Stimulated activated CD4-positive, alpha-beta T cell treated with anti-CD3 and anti-CD28 coated beads, TNF-alpha, amount 100 ng/mL, for 1 hour (primary cell): ENCODE results near the gene CD37.
A peak's percentile ranks its signal among the peaks of the same experiment; 100 is the strongest.

ENCODE experiments used
- DNase-seq, 3 donors: peaks; one replicate each; pipeline ENCODE4 v3.0.0-alpha.2; 2020; ENCODE audit warnings: low read depth in 3 of 3, low spot score in 1 of 3

Gene CD37

DNA sequence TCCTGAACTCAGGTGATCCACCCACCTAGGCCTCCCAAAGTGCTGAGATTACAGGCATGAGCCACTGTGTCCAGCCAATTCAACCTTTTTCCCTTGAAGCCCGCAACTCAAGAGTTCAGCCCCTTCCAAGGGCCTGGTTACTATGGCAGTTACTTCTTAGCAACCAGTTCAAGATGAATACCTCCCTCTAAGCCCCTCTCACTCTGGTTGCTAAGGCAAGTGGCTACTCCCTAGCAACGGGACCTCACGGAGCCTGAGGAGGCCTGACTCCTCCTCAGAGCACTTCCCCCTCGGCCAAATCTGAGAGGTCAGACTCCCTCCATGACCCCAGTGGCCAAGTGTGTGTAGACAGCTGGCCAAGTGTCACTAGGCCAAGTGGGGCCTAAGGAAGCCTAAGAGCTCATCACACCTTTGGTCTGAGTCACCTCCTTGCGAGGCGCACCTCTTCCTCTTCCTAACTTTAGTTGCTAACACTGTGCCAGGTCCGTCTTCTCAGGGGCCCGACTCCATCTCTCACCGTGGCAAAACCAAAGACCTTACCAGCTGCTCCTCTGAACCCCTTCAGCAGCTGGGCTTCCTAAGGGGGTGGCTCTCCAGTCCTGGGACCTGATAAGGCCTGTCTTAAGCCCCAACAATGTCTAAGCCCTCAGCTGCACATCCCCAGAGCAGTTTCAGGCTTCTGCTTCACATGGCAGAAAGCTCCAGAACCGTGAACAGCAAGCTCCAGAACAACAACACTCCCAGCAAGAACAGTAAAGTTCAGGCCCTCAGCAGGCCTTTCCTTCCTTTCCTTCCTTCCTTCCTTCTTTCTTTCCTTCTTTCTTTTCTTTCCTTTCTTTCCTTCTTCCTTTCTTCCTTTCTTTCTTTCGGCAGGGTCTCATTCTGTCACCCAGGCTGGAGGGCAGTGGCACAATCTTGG lies 9.6 kb downstream of the CD37 start:
- no peak for DNase-seq

GRCh38 chr19:49347191-49347590 lies 12.0 kb downstream of the CD37 start:
- no peak for DNase-seq

DNA sequence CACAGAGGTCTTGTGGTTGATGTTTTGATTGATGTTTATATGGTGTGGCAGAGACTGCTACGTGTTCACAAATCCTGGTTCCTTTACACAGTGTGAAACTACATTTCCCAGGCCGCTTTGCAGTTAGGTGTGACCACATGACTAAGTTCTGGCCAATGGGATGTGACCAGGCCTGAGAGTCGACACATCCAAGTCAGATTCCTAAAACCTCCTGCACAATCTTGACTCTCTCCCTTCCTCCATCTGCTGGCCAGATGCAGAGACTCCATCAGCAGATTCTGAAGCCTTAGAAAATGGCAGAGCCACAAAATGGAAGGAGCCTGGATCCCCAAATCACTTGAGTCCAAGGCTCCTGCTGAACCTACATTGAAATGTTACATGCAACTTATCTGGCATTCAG lies 12.6 kb downstream of the CD37 start:
- DNase-seq: no peak

- no peak for DNase-seq
These were observed 13.3 kb downstream of the CD37 start for GRCh38 chr19:49348305-49349189.

DNA sequence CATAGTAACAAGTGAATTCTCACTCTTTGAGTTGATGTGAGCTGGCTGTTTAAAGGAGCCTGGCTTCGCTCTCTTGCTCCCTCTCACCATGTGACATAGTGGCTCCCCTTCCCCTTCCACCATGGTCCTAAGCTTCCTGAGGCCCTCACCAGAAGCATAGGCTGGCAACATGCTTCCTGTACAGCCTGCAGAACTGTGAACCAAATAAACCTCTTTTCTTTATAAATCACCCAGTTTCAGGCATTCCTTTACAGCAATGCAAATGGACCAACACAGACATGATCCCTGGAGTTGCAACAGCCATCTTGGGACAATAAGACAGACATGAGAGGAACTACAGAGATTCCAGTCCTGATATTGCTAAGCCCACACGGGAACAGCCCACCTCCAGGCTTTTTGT lies 14.4 kb downstream of the CD37 start:
- DNase-seq: no peak

DNA sequence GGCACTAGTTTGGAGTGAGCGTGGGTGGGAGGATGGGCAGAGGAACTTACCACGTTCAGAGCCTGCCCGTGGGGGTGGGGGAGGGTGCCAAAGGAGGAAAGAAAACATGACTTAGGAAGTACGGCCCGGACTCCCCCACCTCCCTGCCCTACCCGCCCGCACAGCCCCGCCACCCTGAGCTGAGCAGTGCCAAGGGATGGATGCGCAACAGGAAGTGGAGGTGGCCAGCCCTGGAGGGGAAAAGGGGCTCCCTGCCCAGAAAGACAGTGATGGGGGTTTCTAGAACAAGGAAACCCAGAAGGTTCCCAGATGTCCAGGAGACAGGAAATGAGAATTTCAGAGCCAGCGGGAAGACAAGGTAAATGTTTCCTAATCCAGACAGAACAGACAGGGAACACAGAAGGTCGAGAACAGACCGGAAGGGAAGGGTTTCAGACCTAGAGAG lies 20.7 kb downstream of the CD37 start:
- DNase-seq: no peak

DNA sequence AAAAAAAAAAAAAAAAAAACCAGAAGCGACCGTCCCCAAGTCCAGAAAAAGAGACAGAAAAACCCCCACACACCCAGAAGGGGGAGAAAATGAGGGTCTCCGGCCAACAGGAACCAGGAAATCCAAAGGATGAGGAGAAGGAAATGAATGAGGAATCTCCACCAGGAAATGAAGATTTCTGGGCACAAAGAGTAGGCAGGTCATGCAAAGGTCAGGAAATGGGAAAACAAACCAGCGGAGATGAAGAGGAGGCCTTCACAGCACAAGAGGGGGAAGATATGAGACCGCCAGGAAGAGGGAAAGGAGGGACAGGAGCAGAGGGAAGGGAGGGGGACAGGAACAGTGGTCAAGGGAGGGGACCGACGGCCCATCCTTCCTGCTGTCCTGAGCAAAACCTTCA lies 21.2 kb downstream of the CD37 start:
- DNase-seq: no peak

DNA sequence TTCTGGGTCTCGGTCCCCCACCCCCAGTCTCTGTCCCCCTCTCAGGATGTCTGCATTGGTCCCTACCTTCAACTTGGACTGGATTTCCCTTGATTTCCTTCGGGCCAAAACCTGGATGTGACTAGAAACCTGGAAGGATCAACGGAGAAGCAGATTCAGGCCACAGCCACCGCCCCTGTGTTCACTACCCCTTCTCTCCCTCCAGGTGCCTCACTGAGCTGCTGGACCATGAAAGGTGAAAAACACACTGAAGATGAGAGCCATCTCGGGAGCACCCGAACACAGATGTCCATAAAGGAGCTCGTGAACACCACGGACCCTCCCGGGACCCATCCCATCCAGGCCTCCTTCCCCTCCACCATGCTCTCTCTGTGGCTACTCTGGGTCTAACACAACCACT lies 22.0 kb downstream of the CD37 start:
- no peak for DNase-seq

DNA sequence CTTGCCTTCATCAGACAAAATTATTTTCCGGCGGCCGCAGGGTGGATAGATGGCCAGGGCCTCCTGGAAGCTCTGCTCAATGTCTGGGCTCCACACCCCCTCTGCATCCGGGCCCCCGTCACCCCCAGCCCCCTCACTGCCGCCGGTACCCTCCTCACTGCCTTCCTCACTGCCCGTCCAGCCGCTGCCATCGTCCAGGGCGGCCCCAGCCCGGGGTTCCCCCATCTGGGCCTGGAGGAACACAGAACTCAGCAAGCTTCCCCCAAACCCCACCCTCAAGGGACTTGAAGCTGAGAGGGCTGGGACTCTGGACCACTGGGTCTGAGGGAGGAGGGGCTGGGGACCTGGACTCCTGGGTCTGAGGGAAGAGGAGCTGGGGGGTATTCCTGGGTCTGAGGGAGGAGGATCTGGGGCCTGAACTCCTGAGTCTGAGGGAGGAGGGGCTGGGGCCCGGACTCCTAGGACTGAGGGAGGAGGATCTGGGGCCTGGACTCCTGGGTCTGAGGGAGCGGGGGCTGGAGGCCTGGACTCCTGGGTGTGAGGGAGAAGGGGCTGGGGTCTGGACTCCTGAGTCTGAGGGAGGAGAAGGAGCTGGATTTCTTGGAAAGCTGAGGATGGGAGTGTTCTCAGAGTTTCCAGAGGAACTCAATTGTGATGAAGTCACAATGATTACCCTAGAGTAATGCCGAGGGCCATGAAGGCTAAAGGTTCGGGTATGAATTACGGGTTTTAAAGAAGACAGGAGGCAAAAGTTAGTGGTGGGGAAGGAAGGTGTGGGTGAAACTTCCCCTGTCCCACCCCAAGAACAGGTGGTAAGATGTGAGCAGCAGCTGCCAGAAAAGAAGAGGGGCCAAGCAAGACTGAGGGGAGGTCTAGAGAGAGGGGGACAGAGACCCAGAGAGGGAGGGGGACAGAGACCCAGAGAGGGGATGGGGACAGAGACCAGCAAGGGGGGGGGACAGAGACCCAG lies 24.9 kb downstream of the CD37 start:
- DNase-seq: no peak

DNA sequence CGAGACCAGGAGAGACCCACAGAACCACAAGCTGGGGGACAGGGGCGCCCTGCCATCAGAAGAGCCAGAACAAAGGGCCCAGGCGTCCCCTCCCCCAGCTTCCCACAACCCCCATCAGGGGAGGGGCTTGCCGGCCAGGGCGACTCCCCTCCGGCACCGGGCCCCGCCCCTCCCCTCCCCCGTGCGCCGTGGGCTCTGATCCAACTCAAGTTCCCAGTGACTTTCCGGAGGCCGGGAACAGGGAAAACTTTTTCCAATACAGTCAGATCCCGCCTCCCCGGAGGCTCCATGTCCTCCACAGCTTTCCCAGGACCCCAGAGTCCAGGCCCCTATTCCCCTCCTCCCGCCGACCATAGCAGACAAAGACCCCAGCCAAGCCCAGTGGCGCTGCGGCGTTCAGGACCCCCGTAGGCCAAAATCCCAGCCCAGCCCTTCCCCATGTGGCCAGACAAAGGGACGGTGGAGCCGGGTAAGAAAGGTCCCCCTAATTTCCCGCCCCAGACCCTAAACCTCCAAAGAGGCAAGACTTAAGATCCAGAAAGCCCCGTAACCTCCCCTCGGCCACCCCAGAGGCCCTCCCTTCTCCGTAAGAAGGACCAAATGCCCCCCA lies 26.3 kb downstream of the CD37 start:
- DNase-seq: no peak

GRCh38 chr19:49362048-49362928 lies 27.1 kb downstream of the CD37 start, which contains the start of gene TEAD2:
Gene TEAD2, minus strand, starts transcription at chr19:49362416. Its CDS starts 2,341 bp downstream, at chr19:49360075.
- no peak for DNase-seq

DNA sequence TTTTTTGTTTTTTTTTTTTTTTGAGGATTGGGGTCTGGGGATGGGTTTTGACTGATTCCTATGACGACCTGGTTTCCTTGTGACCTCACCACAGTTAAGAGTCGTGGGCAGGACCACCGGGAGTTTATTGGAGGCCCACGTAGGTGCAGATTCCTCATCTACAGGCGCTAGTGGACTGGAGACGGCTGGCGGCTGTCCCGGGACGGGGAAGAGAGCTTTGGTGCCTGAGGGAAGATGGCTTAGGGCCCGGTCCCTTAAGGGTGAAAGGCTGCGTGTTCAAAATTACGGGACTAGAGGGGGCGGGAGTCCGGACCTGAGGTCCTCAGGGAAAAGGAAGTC lies 27.7 kb downstream of the CD37 start:
- no peak for DNase-seq

GRCh38 chr19:49363268-49364082 lies 28.3 kb downstream of the CD37 start, which contains the start of gene DKKL1:
Gene DKKL1, plus strand, starts transcription at chr19:49363877. Its CDS starts 122 bp downstream, at chr19:49363999.
- DNase-seq: peak in 2 of 3 donors; percentile 35 to 44

GRCh38 chr19:49364083-49364737 lies 29.0 kb downstream of the CD37 start:
- no peak for DNase-seq

DNA sequence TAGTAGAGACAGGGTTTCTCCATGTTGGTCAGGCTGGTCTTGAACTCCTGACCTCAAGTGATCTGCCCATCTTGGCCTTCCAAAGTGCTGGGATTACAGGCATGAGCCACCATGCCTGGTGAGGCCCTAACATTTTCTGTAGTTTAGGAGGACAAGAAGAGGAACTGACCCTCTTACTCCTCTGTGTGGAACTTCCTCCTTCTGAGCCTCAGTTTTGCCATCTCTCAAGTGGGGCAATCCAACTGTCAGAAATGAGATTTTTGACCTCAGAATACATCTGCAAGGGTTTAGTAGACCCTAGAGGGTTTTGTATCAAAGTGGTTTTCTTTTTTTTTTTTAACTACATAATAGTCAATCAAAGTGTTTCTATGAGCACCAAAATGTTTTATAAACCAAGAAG lies 30.9 kb downstream of the CD37 start:
- DNase-seq: no peak

- no peak for DNase-seq
These were observed 33.6 kb downstream of the CD37 start for GRCh38 chr19:49368711-49369358.

DNA sequence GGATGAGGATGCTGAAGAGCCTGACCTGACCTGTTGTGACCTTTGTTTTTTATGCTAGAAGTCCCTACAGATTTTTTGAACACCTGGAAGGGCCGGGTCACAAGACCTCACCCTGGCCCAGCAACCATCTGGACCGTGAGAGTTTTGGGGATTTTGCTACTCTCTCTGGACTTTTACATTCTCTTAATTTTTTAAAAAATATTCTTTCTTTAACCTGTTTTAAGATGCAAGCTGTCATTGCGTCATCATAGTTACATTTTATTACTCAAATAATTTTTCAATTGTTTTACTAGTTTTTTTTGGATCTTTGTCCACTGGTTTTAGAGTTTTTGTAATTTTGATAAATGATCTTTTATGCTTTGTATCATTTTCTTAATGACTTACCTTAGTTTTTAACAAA lies 36.0 kb downstream of the CD37 start:
- no peak for DNase-seq
